K562 (cell line): Measurements from ENCODE around the gene QSOX2. TPM values are rescaled to one million over a fixed set of nuclear protein-coding genes. Genes with fewer than 3 reads are reported as not detected.

Experiments used
- ATAC-seq: fragments of 200-7000 bp; cut with Tn5 transposase; 3 replicates; pipeline ENCODE4 v1.9.1; 2020; ENCODE audit warnings: moderate library complexity
- BruUV-seq: library from RNA; stranded (reverse); fragments of 400-500 nt; replicated peaks from 2 replicates; lab custom pipeline; 2021; lab: Mats Ljungman, UMichigan
- CTCF ChIA-PET: fragments of 300-600 bp; formaldehyde crosslinking; extraction: SDS; loops from one replicate; lab custom pipeline; 2021; ENCODE audit warnings: low intra/inter-chr PET ratio; lab: Yijun Ruan, JAX
- POLR2A ChIA-PET: fragments of 300-600, 350-650 bp; sonication (Branson Sonifier 250); formaldehyde crosslinking; extraction: SDS; loops from one replicate; lab custom pipeline; 2021; ENCODE audit warnings: antibody characterized with exemption, inconsistent platforms; lab: Yijun Ruan, JAX
- DNase-seq, 4 experiments: peaks; one replicate each; pipeline versions ENCODE4 v3.0.0 to v3.0.0-alpha.2; 2011 to 2018; ENCODE audit warnings: low spot score in 3 of 4, mixed read lengths in 3 of 4; ENCODE audit errors: extremely low read depth in 1 of 4
- FAIRE-seq: peaks from 2 replicates; lab custom pipeline; 2011; peaks lifted over from hg19 to GRCh38; lab: Jason Lieb, UNC
- H2AFZ ChIP-seq: 2 replicates; pipeline ENCODE4 v1.6.0; 2011; ENCODE audit warnings: low read depth, low read length, control low read depth, inconsistent platforms
- H3K27ac ChIP-seq: fragments of 200-600 bp; 3 replicates; pipeline ENCODE4 v1.8.0; 2011; ENCODE audit warnings: low read depth, mild to moderate bottlenecking, control low read depth, inconsistent platforms, low read length, moderate library complexity, mixed read lengths; ENCODE audit errors: extremely low read depth
- H3K27me3 ChIP-seq, 2 experiments: fragments of 300-600 bp in 1 of 2; 2 replicates in 1 of 2; 3 replicates in 1 of 2; pipeline versions ENCODE4 v1.6.0 to v1.8.0; 2011; ENCODE audit warnings: inconsistent platforms in 2 of 2, low read length in 2 of 2, mild to moderate bottlenecking in 1 of 2, mixed read lengths in 1 of 2, moderate library complexity in 1 of 2; ENCODE audit not compliant: control insufficient read depth in 2 of 2, insufficient read depth in 2 of 2
- H3K36me3 ChIP-seq: fragments of 300-600 bp; 3 replicates; pipeline ENCODE4 v1.8.0; 2011; ENCODE audit warnings: mild to moderate bottlenecking, low read length, inconsistent platforms; ENCODE audit not compliant: control insufficient read depth, insufficient read depth
- H3K4me1 ChIP-seq, 2 experiments: fragments of 200-600 bp in 1 of 2; replicated peaks in 1 of 2; 2 replicates in 1 of 2; 3 replicates in 1 of 2; pipeline versions ENCODE4 v1.5.1 to v1.8.0; 2011; ENCODE audit warnings: inconsistent platforms in 2 of 2, low read length in 2 of 2, mild to moderate bottlenecking in 1 of 2, mixed read lengths in 1 of 2, moderate library complexity in 1 of 2; ENCODE audit not compliant: control insufficient read depth in 2 of 2, insufficient read depth in 2 of 2
- H3K4me2 ChIP-seq: 2 replicates; pipeline ENCODE4 v1.6.1; 2011; ENCODE audit warnings: low read length, control low read depth, inconsistent platforms, mixed read lengths; ENCODE audit not compliant: insufficient read depth
- H3K4me3 ChIP-seq: fragments of 200-600 bp; sonication (generic), shearing (Covaris generic); 2 replicates; pipeline ENCODE4 v1.5.1; 2016; ENCODE audit warnings: control low read depth, inconsistent platforms
- H3K79me2 ChIP-seq: fragments of 200-600 bp; 3 replicates; pipeline ENCODE4 v1.8.0; 2011; ENCODE audit warnings: low read length, inconsistent platforms; ENCODE audit not compliant: control insufficient read depth, insufficient read depth
- H3K9ac ChIP-seq, 2 experiments: 2 replicates each; pipeline versions ENCODE4 v1.6.0 to v1.6.1; 2011; ENCODE audit warnings: low read depth in 2 of 2, low read length in 2 of 2, control low read depth in 1 of 2, inconsistent platforms in 1 of 2, mild to moderate bottlenecking in 1 of 2, mixed read lengths in 1 of 2; ENCODE audit not compliant: insufficient read depth in 1 of 2
- H3K9me1 ChIP-seq: one replicate; pipeline ENCODE4 v1.6.0; 2011; ENCODE audit warnings: inconsistent platforms, mild to moderate bottlenecking, low read length, moderate library complexity; ENCODE audit not compliant: control insufficient read depth, insufficient read depth
- H3K9me3 ChIP-seq: replicated peaks from 2 replicates; pipeline ENCODE4 v1.5.1; 2011; ENCODE audit warnings: low read depth, low read length, inconsistent platforms; ENCODE audit not compliant: control insufficient read depth, insufficient read depth
- H4K20me1 ChIP-seq: replicated peaks from 2 replicates; pipeline ENCODE4 v1.6.1; 2011; ENCODE audit warnings: low read length, inconsistent platforms, mixed read lengths; ENCODE audit not compliant: control insufficient read depth, insufficient read depth
- DEAF1 ChIP-seq: fragments of 450-650 bp; formaldehyde crosslinking; IDR thresholded peaks from 2 replicates; pipeline ENCODE4 v1.4.0; 2020; ENCODE audit warnings: mild to moderate bottlenecking, moderate library complexity
- E2F1 ChIP-seq: sonication (generic); formaldehyde crosslinking; IDR thresholded peaks from 2 replicates; pipeline ENCODE4 v1.8.1; 2023; ENCODE audit warnings: mild to moderate bottlenecking, missing genetic modification reagents, moderate library complexity
- EZH2 ChIP-seq: IDR thresholded peaks from 2 replicates; pipeline ENCODE4 v1.6.1; 2012; ENCODE audit warnings: low read depth, mild to moderate bottlenecking, inconsistent platforms, low read length, borderline replicate concordance
- POLR2G ChIP-seq: fragments of 200-400 bp; formaldehyde crosslinking; IDR thresholded peaks from 2 replicates; pipeline ENCODE4 v1.6.1; 2017; ENCODE audit warnings: low read depth, mild to moderate bottlenecking, antibody characterized with exemption, low read length, moderate library complexity
- SRSF3 ChIP-seq: fragments of 200-400 bp; formaldehyde crosslinking; IDR thresholded peaks from 2 replicates; pipeline ENCODE4 v1.6.1; 2016; ENCODE audit warnings: mild to moderate bottlenecking, low read length, moderate library complexity; ENCODE audit not compliant: insufficient read depth
- TAF15 ChIP-seq: fragments of 200-400 bp; formaldehyde crosslinking; IDR thresholded peaks from 2 replicates; pipeline ENCODE4 v1.6.1; 2017; ENCODE audit warnings: mild to moderate bottlenecking, low read depth, low read length, moderate library complexity
- ZBTB26 ChIP-seq: fragments of 450-650 bp; formaldehyde crosslinking; IDR thresholded peaks from 2 replicates; pipeline ENCODE4 v1.4.0; 2022; ENCODE audit warnings: missing genetic modification characterization
- ZNF143 ChIP-seq: sonication (generic); formaldehyde crosslinking; IDR thresholded peaks from 2 replicates; pipeline ENCODE4 v1.9.0; 2022; ENCODE audit warnings: mild to moderate bottlenecking, missing genetic modification reagents
- WGBS: fragments of 100-300 bp; shearing (Covaris generic); methylation state at CpG from one replicate; pipeline ENCODE4 v1.1.6; 2016; ENCODE audit warnings: low coverage, mixed read lengths; ENCODE audit not compliant: insufficient coverage; ENCODE audit errors: missing lambda C conversion rate; 5-methylcytosine and 5-hydroxymethylcytosine counted together
- in situ Hi-C: fragments of 300-500 bp; cut with MboI; formaldehyde crosslinking; loops from 4 replicates; pipeline ENCODE4 v1.15.0; 2018; ENCODE audit warnings: inconsistent platforms, mixed read lengths
- intact Hi-C: fragments of 100-400 bp; cut with micrococcal nuclease; formaldehyde crosslinking; loops from 2 replicates; pipeline ENCODE4 v1.14.2; 2022
- polyA plus RNA-seq, 8 experiments: library from polyadenylated mRNA; depleted of rRNA in 4 of 8; stranded (reverse) in 5 of 8; unstranded in 3 of 8; fragments of >200 nt; fragmentation: Nextera tagmentation in 2 of 8; fragmentation: Illumina TruSeq in 1 of 8; extraction: Ambion mirVana in 2 of 8; extraction: Trizol in 1 of 8; gene quantifications; 2 replicates each; pipeline versions ENCODE4 v1.2.1 to v1.2.3, GENCODE V29; 2011 to 2014; ENCODE audit warnings: inconsistent platforms in 1 of 8, missing spikeins in 1 of 8
- total RNA-seq, 7 experiments: library from RNA; depleted of rRNA in 6 of 7; stranded (reverse); fragments of >200 nt in 6 of 7; fragmentation: Illumina TruSeq in 2 of 7; extraction: Trizol in 2 of 7; gene quantifications; 2 replicates each; pipeline versions ENCODE4 v1.2.1 to v1.2.3, GENCODE V29; 2011 to 2021; ENCODE audit warnings: low replicate concordance in 1 of 7

The QSOX2 gene
- total and polyA plus RNA-seq, 9 of the 15 experiments (the other 6 are each of a cell fraction or from before 2014, with no cell fraction given) = 0.51 to 23.7 (median 12.7) TPM

- no peak for TF ChIP-seq TAF15
Measured at GRCh38 chr9:136228107-136228875, 17.3 kb downstream of the QSOX2 start (continued).

GRCh38 chr9:136226680-136227407 is 18.8 kb downstream of the QSOX2 start:
- WGBS = 88% methylated on average over 30 of the region's 30 CpGs
- Histone ChIP-seq H3K9me1 (peaks cover 4% of the 10 kb centered on the region), H3K4me1 (peaks cover 16 to 54% of the 10 kb centered on the region in 2 experiments), H3K9me3 (no peaks in the 10 kb centered on the region), H3K9ac (no peak overlapping the region), H3K4me3 (no peak overlapping the region), H3K27ac (no peak overlapping the region), H4K20me1 (peaks cover 31% of the 10 kb centered on the region), H3K36me3 (peaks cover 62% of the 10 kb centered on the region), H3K79me2 (peaks cover 47% of the 10 kb centered on the region), H2AFZ (no peak overlapping the region), H3K27me3 (no peaks in the 10 kb centered on the region), H3K4me2 (no peak overlapping the region)
- FAIRE-seq (no peak), ATAC-seq (no peak), DNase-seq (no peak)
- ChIA-PET CTCF (interaction anchor here (1.6 kb wide), 1 partner anchor 57 kb away, joined by 9 read pairs; no protein-coding TSS in a partner anchor), POLR2A (interaction anchor here (1.0 kb wide), 1 partner anchor 9 kb away, joined by 3 read pairs; no protein-coding TSS in a partner anchor)
- TF ChIP-seq DEAF1 (CRISPR knock-in tag) (no peak), E2F1 (no peak), POLR2G (0 out of 2 replicates have a peak, but pooled peaks have one; percentile 1), ZBTB26 (CRISPR knock-in tag) (no peak), EZH2 (no peak), ZNF143 (CRISPR knock-in tag) (no peak), SRSF3 (no peak)
- no TSS peak for BruUV-seq
- intact Hi-C loops (loop anchor here (2.0 kb wide), 1 partner anchor 56 kb away; no protein-coding TSS in a partner anchor), in situ Hi-C loops (no loop called here)
